ENCODE results near the gene ITGA3. TPM values are rescaled to one million over a fixed set of nuclear protein-coding genes. Genes with fewer than 3 reads are reported as not detected.

The ITGA3 gene
- total and polyA plus RNA-seq, 2 of the 13 experiments (the other 11 are each of a cell fraction or from before 2014, with no cell fraction given) = 0.48 to 0.69 TPM

DNA sequence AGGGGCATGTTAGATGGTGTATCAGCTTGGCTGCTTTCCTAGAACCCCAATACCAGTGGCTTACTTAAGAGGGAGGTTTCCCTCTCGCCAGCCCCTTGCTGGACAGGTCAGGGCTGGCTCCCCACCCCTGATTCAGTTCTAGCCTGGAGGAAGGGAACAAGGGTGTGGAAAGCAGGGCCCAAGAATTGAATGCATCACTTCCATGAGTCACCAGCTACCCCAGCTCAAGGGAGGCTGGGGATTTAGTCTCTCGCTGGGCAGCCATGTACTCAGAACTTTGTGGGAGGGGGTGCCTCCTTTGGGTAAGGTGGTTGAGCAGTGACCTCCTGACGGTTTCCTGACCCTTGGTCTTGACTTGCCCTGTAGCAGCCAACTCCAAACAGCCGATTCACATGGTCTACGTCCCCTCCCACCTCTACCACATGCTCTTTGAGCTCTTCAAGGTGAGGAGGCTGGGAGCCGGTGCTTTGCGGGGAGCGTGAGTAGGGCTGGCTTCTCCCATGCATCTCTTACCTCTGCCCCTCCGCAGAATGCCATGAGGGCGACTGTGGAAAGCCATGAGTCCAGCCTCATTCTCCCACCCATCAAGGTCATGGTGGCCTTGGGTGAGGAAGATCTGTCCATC is 52.0 kb downstream of the ITGA3 start (continued):
- TF ChIP-seq, protein P1, sequence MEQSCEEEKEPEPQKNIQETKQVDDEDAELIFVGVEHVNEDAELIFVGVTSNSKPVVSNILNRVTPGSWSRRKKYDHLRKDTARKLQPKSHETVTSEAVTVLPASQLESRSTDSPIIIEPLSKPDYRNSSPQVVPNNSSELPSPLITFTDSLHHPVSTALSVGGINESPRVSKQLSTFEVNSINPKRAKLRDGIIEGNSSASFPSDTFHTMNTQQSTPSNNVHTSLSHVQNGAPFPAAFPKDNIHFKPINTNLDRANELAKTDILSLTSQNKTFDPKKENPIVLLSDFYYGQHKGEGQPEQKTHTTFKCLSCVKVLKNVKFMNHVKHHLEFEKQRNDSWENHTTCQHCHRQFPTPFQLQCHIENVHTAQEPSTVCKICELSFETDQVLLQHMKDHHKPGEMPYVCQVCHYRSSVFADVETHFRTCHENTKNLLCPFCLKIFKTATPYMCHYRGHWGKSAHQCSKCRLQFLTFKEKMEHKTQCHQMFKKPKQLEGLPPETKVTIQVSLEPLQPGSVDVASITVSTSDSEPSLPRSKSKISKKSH (CRISPR knock-in tag; IDR thresholded peaks at IDR 0.05; ENCODE audit: borderline replicate concordance) = no peak

DNA sequence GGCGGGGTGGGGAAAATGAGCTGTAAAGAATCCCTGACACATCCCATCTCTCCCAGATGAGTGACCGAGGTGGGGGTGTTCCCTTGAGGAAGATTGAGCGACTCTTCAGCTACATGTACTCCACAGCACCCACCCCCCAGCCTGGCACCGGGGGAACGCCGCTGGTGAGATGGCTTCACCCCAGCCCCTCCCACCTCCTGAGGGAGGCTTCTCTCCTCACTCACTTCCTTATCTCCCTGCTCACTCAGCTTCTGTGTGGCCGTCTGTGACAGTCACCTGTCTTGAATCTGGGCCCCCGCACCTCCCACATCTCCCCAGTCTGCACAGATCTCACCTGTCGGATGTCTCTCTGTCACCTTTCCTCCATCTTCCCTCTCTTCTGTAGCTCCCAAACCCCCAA is 52.6 kb downstream of the ITGA3 start:
- H3K79me2 ChIP-seq (ENCODE audit: insufficient read depth, low read length) = no peaks in the 10 kb centered on the region
- H3K36me3 ChIP-seq (replicated peaks in 1 of 2; ENCODE audit: control insufficient read depth in 1 of 2, insufficient read depth in 2 of 2, low read length in 2 of 2) = no peaks in the 10 kb centered on the region; a peak in 1 of 5 replicates
- no peak overlapping the region for H3K4me2 ChIP-seq (ENCODE audit: low read depth, low read length)
- TF ChIP-seq, protein P2, sequence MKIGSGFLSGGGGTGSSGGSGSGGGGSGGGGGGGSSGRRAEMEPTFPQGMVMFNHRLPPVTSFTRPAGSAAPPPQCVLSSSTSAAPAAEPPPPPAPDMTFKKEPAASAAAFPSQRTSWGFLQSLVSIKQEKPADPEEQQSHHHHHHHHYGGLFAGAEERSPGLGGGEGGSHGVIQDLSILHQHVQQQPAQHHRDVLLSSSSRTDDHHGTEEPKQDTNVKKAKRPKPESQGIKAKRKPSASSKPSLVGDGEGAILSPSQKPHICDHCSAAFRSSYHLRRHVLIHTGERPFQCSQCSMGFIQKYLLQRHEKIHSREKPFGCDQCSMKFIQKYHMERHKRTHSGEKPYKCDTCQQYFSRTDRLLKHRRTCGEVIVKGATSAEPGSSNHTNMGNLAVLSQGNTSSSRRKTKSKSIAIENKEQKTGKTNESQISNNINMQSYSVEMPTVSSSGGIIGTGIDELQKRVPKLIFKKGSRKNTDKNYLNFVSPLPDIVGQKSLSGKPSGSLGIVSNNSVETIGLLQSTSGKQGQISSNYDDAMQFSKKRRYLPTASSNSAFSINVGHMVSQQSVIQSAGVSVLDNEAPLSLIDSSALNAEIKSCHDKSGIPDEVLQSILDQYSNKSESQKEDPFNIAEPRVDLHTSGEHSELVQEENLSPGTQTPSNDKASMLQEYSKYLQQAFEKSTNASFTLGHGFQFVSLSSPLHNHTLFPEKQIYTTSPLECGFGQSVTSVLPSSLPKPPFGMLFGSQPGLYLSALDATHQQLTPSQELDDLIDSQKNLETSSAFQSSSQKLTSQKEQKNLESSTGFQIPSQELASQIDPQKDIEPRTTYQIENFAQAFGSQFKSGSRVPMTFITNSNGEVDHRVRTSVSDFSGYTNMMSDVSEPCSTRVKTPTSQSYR (CRISPR knock-in tag; IDR thresholded peaks at IDR 0.05; ENCODE audit: borderline replicate concordance) = no peak
- TF ChIP-seq ZNF660 (CRISPR knock-in tag; IDR thresholded peaks at IDR 0.05; ENCODE audit: borderline replicate concordance, low read depth) = no peak
- TF ChIP-seq, protein P3, sequence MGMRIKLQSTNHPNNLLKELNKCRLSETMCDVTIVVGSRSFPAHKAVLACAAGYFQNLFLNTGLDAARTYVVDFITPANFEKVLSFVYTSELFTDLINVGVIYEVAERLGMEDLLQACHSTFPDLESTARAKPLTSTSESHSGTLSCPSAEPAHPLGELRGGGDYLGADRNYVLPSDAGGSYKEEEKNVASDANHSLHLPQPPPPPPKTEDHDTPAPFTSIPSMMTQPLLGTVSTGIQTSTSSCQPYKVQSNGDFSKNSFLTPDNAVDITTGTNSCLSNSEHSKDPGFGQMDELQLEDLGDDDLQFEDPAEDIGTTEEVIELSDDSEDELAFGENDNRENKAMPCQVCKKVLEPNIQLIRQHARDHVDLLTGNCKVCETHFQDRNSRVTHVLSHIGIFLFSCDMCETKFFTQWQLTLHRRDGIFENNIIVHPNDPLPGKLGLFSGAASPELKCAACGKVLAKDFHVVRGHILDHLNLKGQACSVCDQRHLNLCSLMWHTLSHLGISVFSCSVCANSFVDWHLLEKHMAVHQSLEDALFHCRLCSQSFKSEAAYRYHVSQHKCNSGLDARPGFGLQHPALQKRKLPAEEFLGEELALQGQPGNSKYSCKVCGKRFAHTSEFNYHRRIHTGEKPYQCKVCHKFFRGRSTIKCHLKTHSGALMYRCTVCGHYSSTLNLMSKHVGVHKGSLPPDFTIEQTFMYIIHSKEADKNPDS (CRISPR knock-in tag; IDR thresholded peaks at IDR 0.05) = 0 out of 2 replicates have a peak, but pooled peaks have one; percentile 18
- H4K20me1 ChIP-seq (ENCODE audit: insufficient read depth, low read length) = no peaks in the 10 kb centered on the region
- no peak overlapping the region for H3K9ac ChIP-seq (ENCODE audit: insufficient read depth, low read depth, low read length)
- H3K9me3 ChIP-seq (ENCODE audit: low read length) = no peaks in the 10 kb centered on the region
- H3K27ac ChIP-seq (ENCODE audit: extremely low read length, insufficient read depth, low read length) = no peak overlapping the region
- ATAC-seq = no peak
- H3K4me3 ChIP-seq (replicated peaks in 1 of 3; ENCODE audit: insufficient read depth in 1 of 3, low read depth in 2 of 3, low read length in 3 of 3) = no peak overlapping the region
- BruUV-seq (replicated peaks) = no TSS peak
- no peak for FAIRE-seq
- no peak for DNase-seq (ENCODE audit: low spot score)
- CTCF ChIA-PET (ENCODE audit: low intra/inter-chr PET ratio, low total read pairs) = no interaction called here
- peaks cover 46% of the 10 kb centered on the region for H3K4me1 ChIP-seq (ENCODE audit: insufficient read depth, low read length)
- no peaks in the 10 kb centered on the region for H3K27me3 ChIP-seq (ENCODE audit: control insufficient read depth in 1 of 2, insufficient read depth in 2 of 2, low read length in 2 of 2)
- POLR2A ChIA-PET = interaction anchor here (1.2 kb wide), 1 partner anchor 18 kb away, joined by 3 read pairs; no protein-coding TSS in a partner anchor
- H2AFZ ChIP-seq (ENCODE audit: low read length) = no peak overlapping the region
- WGBS (ENCODE audit: low lambda C conversion rate) = 87% methylated on average over 9 of the region's 9 CpGs
- intact Hi-C loops (cut with micrococcal nuclease; ENCODE audit: unreplicated experiment) = no loop called here
- in situ Hi-C loops (cut with HindIII; ENCODE audit: extremely low pct_ligation_motif_present, low pct_unique_long_range_greater_than_20kb) = no loop called here
